Measurements from ENCODE around the gene KLRK1.
"Not testable (repeated sequence)": the region's sequence is repeated elsewhere in the genome, so short reads cannot be mapped to it uniquely, and the experiment has no call there.

The KLRK1 gene

DNA sequence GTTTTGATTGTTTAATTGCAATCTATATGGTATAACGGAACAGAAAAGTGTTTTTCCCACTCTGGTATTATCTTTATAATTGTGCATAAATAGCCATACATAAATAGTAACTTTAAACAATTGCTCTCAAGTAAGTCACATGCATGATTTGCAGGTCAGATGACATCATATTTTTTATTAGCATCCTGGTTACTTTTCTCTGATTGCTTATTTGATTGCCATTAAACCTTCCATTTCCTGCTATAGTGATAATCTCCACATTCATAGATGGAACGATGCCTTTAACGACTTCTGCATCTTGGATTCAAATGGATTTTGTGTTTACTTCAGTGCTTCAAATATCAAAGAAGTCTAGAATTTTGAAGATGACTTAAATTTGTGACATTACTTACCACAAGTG, 3.5 kb upstream of the KLRK1 start:
- TF ChIP-seq CTCF (IDR thresholded peaks at IDR 0.05; ENCODE audit: low read depth, low read length): no peak
- DNase-seq (ENCODE audit: extremely low read depth, low read depth): no peak

GRCh38 chr12:10392394-10392930, 2.6 kb upstream of the KLRK1 start:
- DNase-seq (ENCODE audit: extremely low read depth, low read depth): peak; percentile 72
- no peak for TF ChIP-seq CTCF (IDR thresholded peaks at IDR 0.05; ENCODE audit: low read depth, low read length)

GRCh38 chr12:10390991-10391390, 1.1 kb upstream of the KLRK1 start:
- not testable (repeated sequence) for DNase-seq (ENCODE audit: extremely low read depth, low read depth)

- TF ChIP-seq CTCF (IDR thresholded peaks at IDR 0.05; ENCODE audit: low read depth, low read length): no peak
Measured at GRCh38 chr12:10388624-10389413, 1.0 kb downstream of the KLRK1 start.

GRCh38 chr12:10387498-10387897, 2.3 kb downstream of the KLRK1 start:
- not testable (repeated sequence) for DNase-seq (ENCODE audit: extremely low read depth, low read depth)

More at GRCh38 chr12:10388624-10389413, 1.0 kb downstream of the KLRK1 start:
- DNase-seq (ENCODE audit: extremely low read depth, low read depth): no peak

- TF ChIP-seq CTCF (IDR thresholded peaks at IDR 0.05; ENCODE audit: low read depth, low read length): no peak
- no peak for DNase-seq (ENCODE audit: extremely low read depth, low read depth)
Measured at GRCh38 chr12:10386857-10387256, 3.0 kb downstream of the KLRK1 start.

GRCh38 chr12:10385166-10385613, 4.7 kb downstream of the KLRK1 start:
- DNase-seq (ENCODE audit: extremely low read depth, low read depth): no peak
- no peak for TF ChIP-seq CTCF (IDR thresholded peaks at IDR 0.05; ENCODE audit: low read depth, low read length)

- TF ChIP-seq CTCF (IDR thresholded peaks at IDR 0.05; ENCODE audit: low read depth, low read length): no peak
- DNase-seq (ENCODE audit: extremely low read depth, low read depth): no peak
Measured at GRCh38 chr12:10384191-10384590, 5.7 kb downstream of the KLRK1 start.
